Right cardiac atrium (tissue), 5 donors: ENCODE data around the gene PHLPP1. TPM values are rescaled to one million over a fixed set of nuclear protein-coding genes. Genes with fewer than 3 reads are reported as not detected.

Source experiments
- ATAC-seq, 2 donors: fragments of 200-7000 bp; cut with Tn5 transposase; one replicate each; pipeline versions ENCODE4 v1.8.0 to v1.9.1; 2020; ENCODE audit warnings: moderate library complexity in 2 of 2, mild to moderate bottlenecking in 1 of 2
- DNase-seq, 3 donors: peaks; one replicate each; pipeline ENCODE4 v3.0.0-alpha.2; 2020
- H3K27ac ChIP-seq: one replicate; pipeline ENCODE4 v1.5.1; 2013; ENCODE audit warnings: mild to moderate bottlenecking, low read length, control low read depth, moderate library complexity
- H3K27me3 ChIP-seq: one replicate; pipeline ENCODE4 v1.6.1; 2013; ENCODE audit not compliant: control insufficient read depth, insufficient read depth
- H3K4me1 ChIP-seq: one replicate; pipeline ENCODE4 v1.6.1; 2013; ENCODE audit warnings: low read length; ENCODE audit not compliant: control insufficient read depth, insufficient read depth
- H3K4me3 ChIP-seq: one replicate; pipeline ENCODE4 v1.5.1; 2013; ENCODE audit warnings: low read length, control low read depth
- H3K9me3 ChIP-seq: one replicate; pipeline ENCODE4 v1.6.1; 2013; ENCODE audit warnings: low read length; ENCODE audit not compliant: control insufficient read depth
- WGBS: extraction: QIAGEN DNeasy Blood & Tissue Kit; methylation state at CpG from one replicate; pipeline ENCODE4 v1.1.7; 2013; 5-methylcytosine and 5-hydroxymethylcytosine counted together
- intact Hi-C, 4 donors: fragments of 100-400 bp; cut with DNase I; formaldehyde crosslinking; loops; one replicate each; pipeline versions ENCODE4 v1.11.0 to v1.14.0; 2022 to 2023
- polyA plus RNA-seq: library from polyadenylated mRNA; stranded (reverse); fragments of 200-250 nt; gene quantifications from one replicate; pipeline ENCODE4 v1.2.3, GENCODE V29; 2013
- total RNA-seq, 4 donors: library from RNA; stranded (reverse); fragmentation: NEBNext Ultra II Directional; extraction: Animal tissue kit (Norgen Biotek cat#: 25700); gene quantifications; one replicate each; pipeline ENCODE4 v1.2.1, GENCODE V29; 2021
- donor health status: healthy with polysubstance abuse.
- donor health status: DM: no; HTN: yes; CAD: no.
- donor health status: DM: no; HTN: no; CAD: no.
- donor health status: DM: no; HTN: yes; CAD: no; lungs with severe emphysema.
- donor health status: DM: yes; HTN: yes; CAD: no.

Gene PHLPP1
- total and polyA plus RNA-seq, 5 donors: 1.7 to 6.4 (median 4.9) TPM

GRCh38 chr18:62992877-62993365 lies 277.6 kb downstream of the PHLPP1 start:
- no peaks in the 10 kb centered on the region for H3K4me1 ChIP-seq
- H3K4me3 ChIP-seq: no peak overlapping the region
- DNase-seq (no peak), ATAC-seq (no peak)
- no peaks in the 10 kb centered on the region for H3K9me3 ChIP-seq
- no peak overlapping the region for H3K27ac ChIP-seq
- no peaks in the 10 kb centered on the region for H3K27me3 ChIP-seq
- intact Hi-C loops: no loop called here
- 96% methylated on average over 6 of the region's 6 CpGs for WGBS

GRCh38 chr18:62996566-62996965 lies 281.2 kb downstream of the PHLPP1 start:
- intact Hi-C loops: no loop called here
- no peaks in the 10 kb centered on the region for H3K4me1 ChIP-seq
- DNase-seq (no peak), ATAC-seq (no peak)
- no peaks in the 10 kb centered on the region for H3K27me3 ChIP-seq
- no peak overlapping the region for H3K4me3 ChIP-seq
- WGBS: 77% methylated on average over 9 of the region's 9 CpGs
- H3K27ac ChIP-seq: no peak overlapping the region
- no peaks in the 10 kb centered on the region for H3K9me3 ChIP-seq

GRCh38 chr18:62997076-62997475 lies 281.7 kb downstream of the PHLPP1 start:
- Histone ChIP-seq H3K27ac (no peak overlapping the region), H3K4me1 (no peaks in the 10 kb centered on the region), H3K9me3 (no peaks in the 10 kb centered on the region), H3K27me3 (no peaks in the 10 kb centered on the region), H3K4me3 (no peak overlapping the region)
- DNase-seq (no peak), ATAC-seq (no peak)
- 74% methylated on average over 4 of the region's 4 CpGs for WGBS
- intact Hi-C loops: no loop called here

- intact Hi-C loops: no loop called here
- Histone ChIP-seq H3K4me3 (no peak overlapping the region), H3K9me3 (no peaks in the 10 kb centered on the region), H3K27me3 (no peaks in the 10 kb centered on the region), H3K27ac (no peak overlapping the region), H3K4me1 (no peaks in the 10 kb centered on the region)
- DNase-seq (no peak), ATAC-seq (no peak)
- WGBS: 80% methylated on average over 7 of the region's 7 CpGs
Measured at GRCh38 chr18:62998443-62998842, 283.1 kb downstream of the PHLPP1 start.

GRCh38 chr18:62999392-62999791 lies 284.1 kb downstream of the PHLPP1 start:
- Histone ChIP-seq H3K27me3 (no peaks in the 10 kb centered on the region), H3K4me1 (no peaks in the 10 kb centered on the region), H3K9me3 (no peaks in the 10 kb centered on the region), H3K4me3 (no peak overlapping the region), H3K27ac (no peak overlapping the region)
- ATAC-seq: peak; percentile 81 to 82
- DNase-seq: peak in 2 of 3 donors; percentile 51 to 77
- intact Hi-C loops: no loop called here
- WGBS: 47% methylated on average over 7 of the region's 7 CpGs

GRCh38 chr18:62999921-63000320 lies 284.6 kb downstream of the PHLPP1 start:
- Histone ChIP-seq H3K27ac (no peak overlapping the region), H3K4me3 (no peak overlapping the region), H3K27me3 (no peaks in the 10 kb centered on the region), H3K9me3 (no peaks in the 10 kb centered on the region), H3K4me1 (no peaks in the 10 kb centered on the region)
- intact Hi-C loops: no loop called here
- no peak for DNase-seq
- WGBS: 91% methylated on average over 6 of the region's 6 CpGs
- ATAC-seq: no peak

- ATAC-seq: no peak
- no peak for DNase-seq
- no peak overlapping the region for H3K27ac ChIP-seq
- intact Hi-C loops: no loop called here
- H3K27me3 ChIP-seq: no peaks in the 10 kb centered on the region
- no peak overlapping the region for H3K4me3 ChIP-seq
- H3K9me3 ChIP-seq: no peaks in the 10 kb centered on the region
- no peaks in the 10 kb centered on the region for H3K4me1 ChIP-seq
- 90% methylated on average over 8 of the region's 8 CpGs for WGBS
Measured at GRCh38 chr18:63000839-63001238, 285.5 kb downstream of the PHLPP1 start.

- intact Hi-C loops: no loop called here
Measured at GRCh38 chr18:63001861-63002260, 286.5 kb downstream of the PHLPP1 start.

GRCh38 chr18:63002305-63002704 lies 287.0 kb downstream of the PHLPP1 start:
- Histone ChIP-seq H3K9me3 (no peaks in the 10 kb centered on the region), H3K27ac (no peak overlapping the region), H3K4me3 (no peak overlapping the region), H3K4me1 (no peaks in the 10 kb centered on the region), H3K27me3 (no peaks in the 10 kb centered on the region)
- ATAC-seq (no peak), DNase-seq (no peak)
- intact Hi-C loops: no loop called here
- 96% methylated on average over 6 of the region's 6 CpGs for WGBS

More at GRCh38 chr18:63001861-63002260, 286.5 kb downstream of the PHLPP1 start:
- H3K4me1 ChIP-seq: no peaks in the 10 kb centered on the region
- H3K9me3 ChIP-seq: no peaks in the 10 kb centered on the region
- H3K27me3 ChIP-seq: no peaks in the 10 kb centered on the region
- ATAC-seq: no peak
- WGBS: 97% methylated on average over 5 of the region's 5 CpGs
- H3K27ac ChIP-seq: no peak overlapping the region
- H3K4me3 ChIP-seq: no peak overlapping the region
- no peak for DNase-seq

- H3K4me3 ChIP-seq: no peak overlapping the region
- no peaks in the 10 kb centered on the region for H3K9me3 ChIP-seq
- WGBS: 87% methylated on average over 9 of the region's 9 CpGs
- H3K27ac ChIP-seq: no peak overlapping the region
- H3K4me1 ChIP-seq: no peaks in the 10 kb centered on the region
- no peak for ATAC-seq
- H3K27me3 ChIP-seq: no peaks in the 10 kb centered on the region
- intact Hi-C loops: no loop called here
- DNase-seq: no peak
Measured at GRCh38 chr18:63002803-63003445, 287.6 kb downstream of the PHLPP1 start.

- no peaks in the 10 kb centered on the region for H3K9me3 ChIP-seq
- H3K4me3 ChIP-seq: no peak overlapping the region
- intact Hi-C loops: no loop called here
- DNase-seq: no peak
- ATAC-seq: no peak
- no peaks in the 10 kb centered on the region for H3K27me3 ChIP-seq
- WGBS: 95% methylated on average over 5 of the region's 5 CpGs
- H3K27ac ChIP-seq: no peak overlapping the region
- no peaks in the 10 kb centered on the region for H3K4me1 ChIP-seq
Measured at GRCh38 chr18:63003899-63004298, 288.6 kb downstream of the PHLPP1 start.
